GM21529 (cell line): ENCODE results near the gene TSHB.
"Not testable (repeated sequence)": the region's sequence is repeated elsewhere in the genome, so short reads cannot be mapped to it uniquely, and the experiment has no call there.

ENCODE experiments used
- ATAC-seq: cut with Tn5 transposase; IDR thresholded peaks from one replicate; pipeline ENCODE4 v1.9.1; 2021; ENCODE audit not compliant: unreplicated experiment

The TSHB gene

DNA sequence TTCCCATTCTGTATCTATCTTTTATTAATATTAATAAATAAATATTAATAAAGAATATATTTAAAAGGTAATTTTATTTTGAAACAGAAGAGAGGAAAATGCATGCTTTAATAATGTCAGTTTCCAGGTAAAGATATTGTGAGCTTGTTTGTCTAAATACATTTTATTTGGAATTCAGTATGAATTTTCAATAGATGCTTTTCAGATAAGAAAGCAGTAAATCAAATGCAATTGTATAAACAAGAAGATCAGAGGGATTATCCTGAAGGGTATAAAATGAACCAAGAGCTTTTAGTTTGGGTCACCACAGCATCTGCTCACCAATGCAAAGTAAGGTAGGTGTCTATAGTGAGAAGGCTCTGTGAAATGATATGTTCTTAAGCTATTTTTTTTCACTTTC is at the start of gene TSHB:
Gene TSHB, plus strand, starts transcription at position 301 of the 400 bp plus-strand sequence. CDS start 3,537 bp downstream, outside the sequence.
- ATAC-seq = no peak

DNA sequence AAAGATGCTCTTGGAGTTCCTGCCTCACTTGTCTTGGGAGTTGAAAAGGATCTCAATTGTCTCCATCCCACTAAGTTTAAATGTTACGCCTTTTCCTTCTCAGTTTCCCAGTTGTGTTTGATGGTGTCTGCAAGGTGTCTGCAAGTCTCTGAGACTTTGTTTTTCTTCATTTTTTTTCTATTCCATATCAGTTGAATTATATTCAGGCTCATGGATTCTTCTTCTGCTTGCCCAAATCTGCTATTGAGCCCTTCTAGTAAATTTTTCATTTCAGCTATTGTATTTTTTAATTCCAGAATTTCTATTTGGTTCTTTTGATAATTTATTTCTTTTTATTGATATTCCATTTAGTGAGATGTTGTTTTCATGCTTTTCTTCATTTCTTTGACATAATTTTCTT is 47.4 kb upstream of the TSHB start:
- no peak for ATAC-seq

GRCh38 chr1:114986286-114986685 is 43.3 kb upstream of the TSHB start:
- no peak for ATAC-seq

GRCh38 chr1:114988095-114988494 is 41.5 kb upstream of the TSHB start:
- ATAC-seq = no peak

DNA sequence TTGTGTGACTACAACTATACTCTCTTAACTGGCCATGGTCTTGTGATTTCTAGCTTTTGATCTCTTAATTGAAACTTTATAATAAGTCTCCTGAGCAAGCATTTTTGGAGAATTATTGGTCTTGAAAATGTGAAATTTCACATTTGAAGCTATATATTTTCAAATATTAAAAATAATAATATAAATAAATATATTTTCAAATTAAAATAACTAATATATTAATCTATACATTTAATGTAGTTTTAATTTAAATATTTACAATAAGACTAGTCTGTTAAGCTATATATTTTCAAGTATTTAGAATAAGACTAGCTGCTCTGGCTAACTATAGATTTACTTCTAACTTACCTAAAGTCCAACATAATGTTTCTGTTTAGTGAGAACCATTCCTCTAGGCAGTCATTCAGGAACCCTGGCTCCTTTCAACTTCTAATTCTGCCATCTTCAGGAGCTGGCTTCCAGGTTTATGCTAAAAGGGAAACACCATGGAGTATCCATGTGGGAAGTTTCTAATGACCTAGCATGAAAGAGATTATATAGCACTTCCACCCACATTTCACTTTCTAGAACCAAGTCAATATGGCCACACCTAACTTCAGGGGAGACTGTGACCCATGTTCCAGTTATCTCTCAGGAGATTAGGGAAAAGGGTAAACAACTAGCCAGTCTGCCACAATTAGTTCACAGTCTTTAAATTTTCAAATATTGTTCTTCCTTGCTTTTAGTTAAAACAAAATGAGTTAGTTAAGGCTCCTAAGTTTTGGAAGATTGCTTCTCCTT is 31.9 kb upstream of the TSHB start:
- ATAC-seq = no peak

- ATAC-seq = no peak
Observed at GRCh38 chr1:115006191-115006590, 23.4 kb upstream of the TSHB start.

- no peak for ATAC-seq
Observed at GRCh38 chr1:115012006-115012405, 17.6 kb upstream of the TSHB start.

DNA sequence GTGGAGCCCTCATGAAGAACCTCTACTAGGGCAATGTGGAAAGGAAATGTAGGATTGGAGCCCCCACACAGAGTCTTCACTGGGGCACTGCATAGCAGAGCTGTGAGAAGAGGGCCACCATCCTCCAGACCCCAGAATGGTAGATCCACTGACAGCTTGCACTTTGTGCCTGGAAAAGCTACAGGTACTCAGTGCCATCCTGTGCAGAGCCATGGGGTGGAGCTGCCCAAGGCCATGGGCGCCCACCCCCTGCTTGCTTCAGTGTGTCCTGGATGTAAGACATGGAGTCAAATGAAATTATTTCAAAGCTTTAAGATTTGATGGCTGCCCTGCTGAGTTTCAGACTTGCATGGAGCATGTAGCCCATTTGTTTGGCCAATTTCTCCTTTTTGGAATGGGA is 17.2 kb upstream of the TSHB start:
- no peak for ATAC-seq

GRCh38 chr1:115013792-115014191 is 15.8 kb upstream of the TSHB start:
- no peak for ATAC-seq

DNA sequence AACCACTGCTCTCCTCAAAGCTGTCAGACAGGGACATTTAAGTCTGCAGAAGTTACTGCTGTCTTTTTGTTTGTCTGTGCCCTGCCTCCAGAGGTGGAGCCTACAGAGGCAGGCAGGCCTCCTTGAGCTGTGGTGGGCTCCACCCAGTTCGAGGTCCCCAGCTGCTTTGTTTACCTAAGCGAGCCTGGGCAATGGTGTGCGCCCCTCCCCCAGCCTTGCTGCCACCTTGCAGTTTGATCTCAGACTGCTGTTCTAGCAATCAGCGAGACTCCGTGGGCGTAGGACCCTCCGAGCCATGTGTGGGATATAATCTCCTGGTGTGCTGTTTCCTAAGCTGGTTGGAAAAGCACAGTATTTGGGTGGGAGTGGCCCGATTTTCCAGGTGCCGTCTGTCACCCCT is 10.1 kb upstream of the TSHB start:
- not testable (repeated sequence) for ATAC-seq

GRCh38 chr1:115021145-115021544 is 8.5 kb upstream of the TSHB start:
- ATAC-seq = no peak

GRCh38 chr1:115023593-115023992 is 6.0 kb upstream of the TSHB start:
- ATAC-seq = no peak

- ATAC-seq = no peak
Observed at GRCh38 chr1:115031595-115031994, 2.0 kb downstream of the TSHB start.

DNA sequence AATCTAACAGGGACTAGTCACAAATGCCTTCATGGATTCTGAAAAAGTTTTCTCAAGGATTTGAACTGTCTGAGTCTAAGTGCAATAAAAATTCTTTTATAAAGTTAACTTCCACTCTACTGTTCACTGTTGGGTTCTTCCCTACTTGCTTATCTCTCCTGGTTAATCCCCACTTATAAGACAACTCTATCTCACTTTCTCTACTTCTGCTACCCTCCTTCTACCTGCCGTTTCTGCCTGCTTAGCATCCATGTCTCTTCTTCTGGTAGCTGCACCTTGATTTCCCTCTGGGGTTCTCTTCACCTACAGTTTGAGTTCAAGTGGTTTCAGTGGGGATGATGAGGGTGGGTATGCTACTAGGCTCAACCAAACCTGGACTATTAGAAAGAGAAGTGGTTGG is 6.0 kb downstream of the TSHB start:
- ATAC-seq = no peak

DNA sequence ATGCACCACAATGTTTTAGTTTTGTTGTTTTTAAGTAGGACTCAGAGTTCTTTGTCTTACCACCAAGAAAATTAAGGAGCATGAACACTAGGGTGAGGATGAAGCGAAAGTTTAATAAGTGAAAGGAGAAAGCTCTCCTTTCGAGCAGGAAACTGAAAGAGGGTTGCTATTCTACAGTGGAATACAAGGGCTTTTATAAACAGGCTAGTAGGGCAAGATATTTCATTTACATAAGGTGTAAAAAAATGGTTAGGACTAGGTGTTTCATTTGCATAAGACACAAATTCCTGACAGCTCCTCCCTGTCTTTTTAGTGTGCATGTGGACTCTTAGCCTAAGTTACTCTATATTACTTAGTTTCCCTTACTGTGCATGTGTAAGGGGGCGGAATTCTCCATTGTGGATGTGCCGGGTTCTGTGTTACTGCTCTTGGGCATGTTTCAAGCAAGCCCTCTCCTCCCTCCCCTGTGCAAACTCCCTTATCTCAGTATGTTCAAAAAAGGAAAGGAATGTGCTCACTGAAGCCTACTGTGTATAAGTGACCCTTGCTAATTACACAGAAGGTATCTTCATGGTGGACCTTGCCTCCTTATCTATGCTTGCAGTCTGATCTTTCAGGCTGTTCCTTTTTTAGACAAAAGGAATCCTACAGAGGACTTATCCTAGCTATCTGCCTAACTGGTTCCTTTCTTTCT is 7.3 kb downstream of the TSHB start:
- ATAC-seq = no peak

DNA sequence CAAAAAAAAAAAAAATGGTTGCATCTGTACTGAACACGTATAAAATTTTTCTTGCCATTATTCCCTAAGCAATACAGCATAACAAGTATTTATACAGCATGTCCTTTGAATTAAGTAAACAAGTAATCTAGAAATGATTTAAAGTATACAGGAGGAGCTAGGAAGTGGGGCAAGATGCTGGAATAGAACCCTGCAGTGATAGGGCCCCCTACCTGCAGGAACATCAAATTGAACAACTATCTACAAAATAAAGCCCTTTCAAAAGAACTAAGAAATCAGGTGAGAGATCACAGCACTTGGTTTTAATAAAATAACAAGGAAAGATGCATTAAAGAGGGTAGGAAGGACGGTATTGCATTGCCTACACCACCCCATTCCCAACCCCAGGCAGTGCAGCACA is 10.9 kb downstream of the TSHB start:
- ATAC-seq = no peak

GRCh38 chr1:115041654-115042053 is 12.0 kb downstream of the TSHB start:
- ATAC-seq = no peak

DNA sequence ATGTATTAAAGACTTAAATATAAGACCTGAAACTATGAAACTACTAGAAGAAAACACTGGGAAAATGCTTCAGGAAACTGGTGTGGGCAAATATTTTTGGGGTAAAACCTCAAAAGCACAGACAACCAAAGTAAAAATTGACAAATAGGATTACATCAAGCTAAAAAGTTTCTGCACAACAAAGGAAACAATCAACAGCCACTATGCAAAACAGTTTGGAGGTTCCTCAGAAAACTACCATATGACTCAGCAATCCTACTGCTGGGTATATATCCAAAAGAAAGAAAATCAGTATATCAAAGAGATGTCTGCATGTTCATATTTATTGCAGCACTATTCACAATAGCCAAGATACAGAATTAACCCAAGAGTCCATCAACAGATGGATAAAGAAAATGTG is 17.1 kb downstream of the TSHB start:
- ATAC-seq = no peak

DNA sequence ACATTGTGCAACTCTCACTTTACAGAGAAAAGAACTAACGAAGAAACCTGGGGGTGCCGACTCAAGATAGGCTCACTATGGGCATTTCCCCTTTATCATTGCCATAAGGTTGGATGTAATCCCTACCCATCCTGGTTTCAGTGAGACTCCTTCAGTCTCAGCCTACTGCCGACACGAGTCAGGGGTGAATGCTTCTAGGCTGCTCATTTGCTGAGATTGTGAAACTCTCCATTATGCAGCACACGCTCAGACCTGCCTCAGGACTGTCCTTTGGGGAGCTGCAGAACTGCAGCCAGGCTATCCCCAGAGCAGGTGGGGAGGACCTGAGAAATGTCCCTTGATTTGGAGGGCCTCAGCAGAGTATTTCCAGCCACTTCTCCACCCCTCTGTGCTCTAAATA is 22.2 kb downstream of the TSHB start:
- ATAC-seq = no peak

DNA sequence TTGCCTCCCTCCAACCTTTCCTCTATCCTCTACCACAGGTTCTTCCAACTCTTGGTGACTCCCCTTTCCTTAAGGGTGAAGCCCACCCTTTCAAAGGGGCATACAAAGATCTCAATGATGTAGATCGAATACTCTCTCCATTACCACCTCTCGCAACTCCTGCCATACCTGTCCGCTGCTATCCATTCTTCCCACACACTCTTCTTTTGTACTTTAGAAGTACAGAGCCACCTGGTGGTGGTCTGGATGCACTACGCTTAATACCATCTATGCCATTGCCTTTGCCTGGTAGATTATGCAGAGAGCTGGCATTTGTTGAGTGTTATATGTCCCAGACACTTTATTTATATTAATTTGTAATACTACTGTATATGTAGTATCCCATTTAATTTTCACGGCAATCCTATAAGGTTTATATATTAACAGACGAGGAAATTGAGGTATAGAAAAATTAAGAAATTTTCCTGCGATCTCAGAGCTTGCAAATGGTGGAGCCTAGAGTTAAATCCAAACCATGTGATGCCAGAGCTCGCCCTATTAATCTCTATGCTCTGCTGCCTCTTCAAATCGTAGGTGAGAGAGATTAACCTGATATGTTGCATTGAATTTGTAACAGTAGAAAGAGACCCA is 22.9 kb downstream of the TSHB start:
- peak; percentile 83 for ATAC-seq

- ATAC-seq = no peak
Observed at GRCh38 chr1:115056395-115056798, 26.8 kb downstream of the TSHB start.

- no peak for ATAC-seq
Observed at GRCh38 chr1:115057661-115058254, 28.1 kb downstream of the TSHB start.
